Glomerular visceral epithelial cell (primary cell): Measurements from ENCODE around the gene METTL2B.
"Not testable (repeated sequence)": the region's sequence is repeated elsewhere in the genome, so short reads cannot be mapped to it uniquely, and the experiment has no call there.

Experiments used
- DNase-seq: peaks from one replicate; pipeline ENCODE4 v3.0.0-alpha.2; 2016; ENCODE audit errors: extremely low spot score

METTL2B gene

DNA sequence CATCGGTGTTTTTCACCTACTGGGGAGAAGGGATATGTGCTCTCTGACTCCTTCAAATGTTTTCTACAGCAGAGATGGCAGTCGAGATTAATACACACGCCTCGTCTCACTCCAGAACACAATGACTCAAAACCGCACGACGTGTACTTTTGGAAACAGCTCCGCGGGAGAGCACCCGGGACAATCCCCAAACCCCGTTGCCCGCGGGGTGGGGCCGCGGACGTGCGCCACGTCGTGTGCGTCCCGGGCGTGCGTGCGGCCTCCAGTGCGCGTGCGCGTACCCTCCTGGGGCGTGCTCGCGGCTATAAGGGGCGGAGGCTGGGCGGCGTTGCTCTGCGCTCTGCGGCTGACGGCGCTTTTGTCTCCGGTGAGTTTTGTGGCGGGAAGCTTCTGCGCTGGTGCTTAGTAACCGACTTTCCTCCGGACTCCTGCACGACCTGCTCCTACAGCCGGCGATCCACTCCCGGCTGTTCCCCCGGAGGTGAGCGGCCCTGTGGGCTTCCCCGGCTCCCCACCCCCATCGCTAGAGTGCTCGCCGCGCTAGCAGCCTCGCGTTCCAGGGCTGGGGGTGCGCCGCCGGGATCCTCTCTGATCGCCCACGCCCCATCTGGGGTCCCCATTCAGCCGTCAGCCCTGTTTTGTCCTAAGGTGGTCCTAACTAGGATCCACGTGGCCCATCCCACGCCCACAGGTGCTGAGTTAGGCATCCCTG is 20.8 kb upstream of the METTL2B start, which contains the start of gene HILPDA:
Gene HILPDA, plus strand, starts transcription at position 336 of the 712 bp plus-strand sequence. CDS start 1,391 bp downstream, outside the sequence.
- peak; percentile 97 for DNase-seq

DNA sequence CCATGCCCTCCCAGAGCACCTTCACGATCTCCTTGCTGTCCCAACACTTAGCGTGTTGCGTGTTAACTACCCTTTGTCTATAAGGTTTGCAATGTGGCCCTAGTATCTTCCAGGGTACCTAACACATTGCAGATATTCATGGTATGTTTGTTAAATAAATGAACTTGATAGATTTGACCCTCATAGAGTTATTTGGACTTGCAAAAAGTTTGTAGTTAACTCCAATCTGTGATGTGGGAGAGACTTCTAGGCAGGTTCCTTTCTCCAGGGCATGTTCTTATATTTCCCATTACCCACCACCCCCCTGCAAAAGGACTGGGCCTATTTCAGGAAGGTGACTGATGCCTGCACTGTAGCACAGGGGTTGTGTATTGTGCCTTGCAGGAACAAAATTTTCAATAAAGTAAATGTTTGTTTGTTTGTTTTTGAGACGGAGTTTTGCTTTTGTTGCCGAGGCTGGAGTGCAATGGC is 20.3 kb upstream of the METTL2B start:
- no peak for DNase-seq

DNA sequence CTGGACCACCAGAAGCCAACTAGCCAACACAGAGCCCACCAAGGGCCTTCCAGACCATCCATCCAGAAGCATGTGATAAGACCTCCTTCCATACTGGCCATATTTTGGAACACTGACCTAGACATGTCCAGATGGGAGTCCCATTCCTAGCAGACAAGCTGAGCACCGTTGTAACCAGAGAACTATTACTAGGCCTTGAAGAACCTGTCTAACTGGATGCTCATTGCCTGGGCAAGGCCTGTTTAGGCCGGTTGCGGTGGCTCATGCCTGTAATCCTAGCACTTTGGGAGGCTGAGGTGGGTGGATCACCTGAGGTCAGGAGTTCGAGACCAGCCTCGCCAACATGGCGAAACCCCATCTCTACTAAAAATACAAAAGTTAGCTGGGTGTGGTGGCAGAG is 19.2 kb upstream of the METTL2B start:
- DNase-seq = not testable (repeated sequence)

DNA sequence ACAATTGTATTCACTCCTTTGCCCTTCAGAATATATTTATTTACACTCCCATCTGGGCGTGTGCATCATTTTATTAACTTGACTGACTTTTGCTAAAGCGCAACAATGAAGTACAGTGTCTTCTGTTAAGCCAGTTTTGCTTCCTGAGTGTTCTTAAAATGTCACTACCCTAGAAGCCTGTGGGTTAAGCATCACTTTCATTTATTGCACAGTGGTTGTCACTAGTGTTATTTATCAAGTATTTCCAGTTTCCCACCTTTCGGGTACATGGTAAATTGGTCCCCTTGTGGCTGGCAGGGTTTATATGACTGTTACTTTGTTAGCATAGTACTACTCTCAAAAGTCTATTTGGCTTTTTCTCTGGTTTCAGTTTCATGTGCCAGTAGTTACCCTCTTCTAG is 17.6 kb upstream of the METTL2B start:
- no peak for DNase-seq

DNA sequence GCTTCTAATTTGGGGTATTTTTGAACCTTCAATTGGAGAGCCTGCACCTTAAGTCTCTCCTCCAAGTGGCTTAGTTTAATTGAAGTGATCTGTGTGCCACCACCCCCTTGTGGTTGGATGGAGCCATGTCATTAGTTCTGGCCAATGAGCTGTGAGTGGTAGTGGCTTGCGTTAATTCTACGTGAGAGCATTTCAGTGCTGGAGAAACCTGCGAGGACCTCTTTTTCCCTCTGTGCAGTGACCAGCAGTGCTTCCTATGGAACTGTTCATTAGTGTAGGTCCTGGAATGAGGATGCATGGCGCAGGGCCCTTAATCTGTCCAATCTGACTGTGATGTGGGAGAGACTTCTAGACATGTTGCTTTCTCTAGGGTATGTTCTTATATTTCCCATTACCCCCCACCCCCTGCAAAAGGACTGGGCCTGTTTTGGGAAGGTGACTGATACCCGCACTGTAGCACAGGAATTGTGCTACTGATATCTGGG is 17.1 kb upstream of the METTL2B start:
- peak; percentile 45 for DNase-seq

DNA sequence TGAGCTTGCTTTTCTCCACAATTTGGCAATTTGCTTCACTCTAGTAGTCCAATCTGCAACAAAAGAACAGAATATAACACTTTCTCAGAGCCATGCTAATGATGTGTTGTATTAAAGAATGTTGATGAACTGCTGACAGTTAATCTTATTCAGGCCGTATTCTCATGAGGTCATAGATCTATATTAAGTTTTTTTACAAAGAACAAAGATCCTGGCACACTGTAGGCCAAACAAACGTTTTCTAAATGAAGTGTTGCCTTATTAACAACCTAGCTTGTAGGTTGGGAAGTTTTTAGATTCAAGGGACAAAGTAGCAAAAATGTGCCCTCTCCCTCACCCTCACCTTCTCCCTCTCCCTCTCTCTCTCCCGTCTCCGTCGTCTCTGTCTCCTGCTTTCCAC is 14.1 kb upstream of the METTL2B start:
- no peak for DNase-seq

DNA sequence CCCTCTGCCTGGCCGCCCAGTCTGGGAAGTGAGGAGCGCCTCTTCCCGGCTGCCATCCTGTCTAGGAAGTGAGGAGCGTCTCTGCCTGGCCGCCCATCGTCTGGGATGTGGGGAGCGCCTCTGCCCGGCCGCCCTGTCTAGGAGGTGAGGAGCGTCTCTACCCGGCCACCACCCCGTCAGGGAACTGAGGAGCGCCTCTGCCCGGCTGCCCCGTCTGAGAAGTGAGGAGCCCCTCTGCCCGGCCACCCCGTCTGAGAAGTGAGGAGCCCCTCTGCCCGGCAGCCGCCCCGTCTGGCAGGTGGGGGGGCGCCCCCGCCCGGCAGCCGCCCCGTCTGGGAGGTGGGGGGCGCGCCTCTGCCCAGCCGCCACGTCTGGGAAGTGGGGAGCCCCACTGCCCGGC is 13.2 kb upstream of the METTL2B start:
- DNase-seq = not testable (repeated sequence)

DNA sequence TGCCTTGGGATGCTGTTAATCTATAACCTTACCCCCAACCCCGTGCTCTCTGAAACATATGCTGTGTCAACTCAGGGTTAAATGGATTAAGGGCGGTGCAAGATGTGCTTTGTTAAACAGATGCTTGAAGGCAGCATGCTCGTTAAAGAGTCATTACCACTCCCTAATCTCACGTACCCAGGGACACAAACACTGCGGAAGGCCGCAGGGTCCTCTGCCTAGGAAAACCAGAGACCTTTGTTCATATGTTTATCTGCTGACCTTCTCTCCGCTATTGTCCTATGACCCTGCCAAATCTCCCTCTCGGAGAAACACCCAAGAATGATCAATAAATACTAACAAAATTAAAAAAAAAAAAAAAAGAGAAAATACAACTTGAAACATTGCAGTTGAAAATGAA is 12.6 kb upstream of the METTL2B start:
- not testable (repeated sequence) for DNase-seq

DNA sequence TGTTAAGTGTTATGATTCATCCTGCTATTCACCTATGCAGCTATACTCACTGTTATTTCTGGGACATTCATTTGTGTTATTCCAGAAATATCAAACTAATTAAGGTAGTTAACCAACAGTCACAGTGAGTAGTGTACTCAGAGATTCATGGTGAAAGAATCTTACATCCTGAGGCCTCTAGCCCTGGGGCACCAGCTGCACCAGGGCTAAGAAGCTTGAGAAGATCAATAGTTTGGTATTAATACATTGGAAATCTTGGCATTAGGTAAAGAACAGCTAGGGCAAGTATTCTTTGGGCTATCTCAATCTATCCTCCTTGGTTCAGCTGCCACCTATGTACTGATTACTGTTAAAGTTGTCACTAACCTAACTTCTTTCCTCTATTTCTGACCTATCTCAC is 9.7 kb upstream of the METTL2B start:
- not testable (repeated sequence) for DNase-seq

DNA sequence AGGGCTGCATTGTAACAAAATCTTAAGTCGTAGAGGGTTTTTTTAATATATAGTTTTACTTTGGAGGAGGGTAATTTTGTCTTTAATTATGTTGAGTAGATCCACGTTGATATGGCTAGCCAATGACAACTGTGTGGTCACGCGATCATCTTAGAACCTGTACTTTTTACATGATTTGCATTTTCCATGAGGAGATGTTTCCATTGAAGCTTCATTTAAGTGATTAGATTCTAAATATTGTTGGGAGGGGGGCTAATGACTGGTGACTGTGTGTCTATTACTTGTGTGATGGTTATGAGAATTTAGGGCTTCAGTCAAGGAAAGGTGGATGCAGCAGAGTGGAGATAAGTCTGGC is 765 bp downstream of the METTL2B start:
- not testable (repeated sequence) for DNase-seq

DNA sequence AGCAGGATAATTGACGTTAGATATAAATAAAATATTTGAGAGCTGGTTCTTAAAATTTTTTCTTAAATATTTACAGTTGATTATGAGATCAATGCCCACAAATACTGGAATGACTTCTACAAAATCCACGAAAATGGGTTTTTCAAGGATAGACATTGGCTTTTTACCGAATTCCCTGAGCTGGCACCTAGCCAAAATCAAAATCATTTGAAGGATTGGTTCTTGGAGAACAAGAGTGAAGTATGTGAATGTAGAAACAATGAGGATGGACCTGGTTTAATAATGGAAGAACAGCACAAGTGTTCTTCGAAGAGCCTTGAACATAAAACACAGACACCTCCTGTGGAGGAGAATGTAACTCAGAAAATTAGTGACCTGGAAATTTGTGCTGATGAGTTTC is 2.5 kb downstream of the METTL2B start:
- DNase-seq = not testable (repeated sequence)

DNA sequence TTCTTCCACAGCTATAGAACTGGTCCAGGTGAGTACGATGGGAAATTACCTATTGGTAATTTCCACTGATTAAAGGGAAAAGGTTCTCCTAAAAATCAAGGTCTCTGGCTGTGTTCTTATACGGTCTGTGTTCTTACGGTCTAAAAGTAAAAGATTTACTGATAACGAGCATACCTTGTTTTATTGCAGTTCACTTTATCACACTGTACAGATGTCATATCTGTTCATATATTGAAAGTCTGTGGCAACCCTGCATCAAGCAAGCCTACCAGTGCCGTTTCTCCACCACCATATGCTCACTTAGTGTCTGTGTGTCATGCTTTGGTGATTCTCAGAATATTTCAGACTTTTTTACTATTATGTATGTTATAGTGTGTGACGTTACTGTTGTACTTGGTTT is 11.6 kb downstream of the METTL2B start:
- DNase-seq = not testable (repeated sequence)

DNA sequence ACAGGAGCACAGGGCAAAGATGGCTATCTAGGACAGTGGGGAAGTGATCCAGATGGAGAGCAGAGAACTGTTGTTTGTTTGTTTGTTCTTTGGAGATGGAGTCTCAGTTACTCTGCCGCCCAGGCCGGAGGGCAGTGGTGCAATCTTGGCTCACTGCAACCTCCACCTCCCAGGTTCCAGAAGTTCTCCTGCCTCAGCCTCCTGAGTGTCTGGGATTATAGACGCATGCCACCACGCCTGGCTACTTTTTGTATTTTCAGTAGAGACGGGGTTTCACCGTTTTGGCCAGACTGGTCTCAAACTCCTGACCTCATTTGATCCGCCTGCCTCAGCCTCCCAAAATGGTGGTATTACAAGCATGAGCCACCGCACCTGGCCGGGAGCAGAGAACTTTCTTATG is 20.9 kb downstream of the METTL2B start:
- DNase-seq = no peak

DNA sequence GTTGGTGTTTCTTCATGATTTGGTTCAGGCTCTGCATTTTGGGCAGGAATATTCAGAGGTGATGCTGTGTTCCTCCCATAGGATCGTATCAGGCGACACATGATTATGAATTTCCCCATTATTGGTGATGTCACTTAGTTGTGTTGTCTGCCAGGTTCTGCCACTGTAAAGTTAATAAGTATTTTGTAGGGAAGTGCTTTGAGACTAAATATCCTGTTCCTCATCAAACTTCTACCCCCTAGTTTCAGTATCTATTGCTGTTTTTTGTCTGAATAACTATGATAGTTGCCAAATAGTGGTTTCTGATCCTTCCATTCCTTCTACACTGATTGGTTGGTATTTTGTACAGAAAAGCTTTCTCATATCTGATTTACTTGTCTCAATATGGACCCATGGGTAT is 28.9 kb downstream of the METTL2B start:
- DNase-seq = not testable (repeated sequence)

DNA sequence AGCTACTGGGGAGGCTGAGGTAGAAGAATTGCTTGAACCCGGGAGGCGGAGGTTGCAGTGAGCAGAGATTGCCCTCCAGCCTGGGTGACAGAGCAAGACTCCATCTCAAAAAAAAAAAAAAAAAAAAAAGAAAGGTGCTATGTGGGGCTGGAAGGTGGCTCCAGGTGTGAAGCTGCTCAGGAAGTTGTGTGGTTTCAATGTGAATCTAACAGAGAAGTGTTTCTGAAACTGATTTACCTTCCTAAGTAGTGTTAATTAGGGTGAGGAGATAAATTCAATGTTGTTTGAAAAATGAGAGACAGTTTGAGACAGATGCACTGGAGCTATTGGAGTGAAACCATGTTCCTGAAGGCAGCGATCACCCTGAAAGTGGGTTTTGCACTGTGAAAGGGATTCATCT is 30.3 kb downstream of the METTL2B start:
- not testable (repeated sequence) for DNase-seq

DNA sequence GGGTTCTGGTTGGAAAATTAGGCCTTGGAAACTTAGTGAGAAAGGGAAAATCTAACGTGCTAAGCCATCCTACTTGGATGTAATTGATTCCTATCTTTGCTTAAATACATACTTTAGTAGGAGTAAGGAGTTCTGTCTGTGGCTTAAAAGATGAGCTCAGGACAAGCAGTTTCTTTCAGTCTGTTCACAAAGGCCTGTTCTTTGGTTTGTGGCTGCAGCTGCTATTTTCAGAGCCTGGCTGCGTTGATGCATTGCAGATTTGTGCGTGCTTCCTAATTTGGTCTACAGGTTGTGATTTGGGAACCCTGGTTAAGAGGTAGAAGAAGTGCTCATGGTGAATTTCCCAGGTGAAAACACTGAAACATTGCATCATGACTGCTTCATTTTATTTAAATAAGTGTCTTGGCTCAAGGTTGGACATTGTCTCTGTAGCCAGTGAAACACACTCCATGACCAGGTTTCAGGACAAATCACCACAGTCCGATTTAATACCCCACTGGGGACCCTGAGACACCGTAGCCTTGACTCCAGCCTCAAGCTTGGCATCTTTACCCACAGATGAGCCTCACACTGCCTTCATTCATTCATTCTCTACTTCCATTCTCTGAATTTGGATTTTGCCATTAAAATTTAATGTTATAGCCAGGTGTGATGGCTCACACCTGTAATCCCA is 30.9 kb downstream of the METTL2B start:
- not testable (repeated sequence) for DNase-seq

DNA sequence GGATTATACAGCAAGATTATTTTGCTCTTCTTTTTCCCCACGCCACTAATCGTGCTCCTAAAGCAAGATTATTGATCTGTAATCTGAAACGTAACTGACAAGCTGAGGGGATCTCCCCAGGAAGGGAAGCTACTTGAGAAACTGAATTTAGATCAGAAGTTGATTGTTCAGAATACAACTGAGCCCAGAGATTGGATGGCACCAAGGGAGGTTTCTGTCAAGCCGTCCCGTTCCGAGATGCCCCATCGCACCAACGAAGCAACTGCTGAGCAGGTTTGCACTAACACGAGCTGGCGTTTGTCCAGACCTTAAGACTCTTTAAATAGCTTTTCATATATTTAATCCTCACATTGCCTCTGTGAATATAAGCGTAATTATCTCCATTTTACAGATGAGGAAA is 35.1 kb downstream of the METTL2B start:
- DNase-seq = not testable (repeated sequence)

DNA sequence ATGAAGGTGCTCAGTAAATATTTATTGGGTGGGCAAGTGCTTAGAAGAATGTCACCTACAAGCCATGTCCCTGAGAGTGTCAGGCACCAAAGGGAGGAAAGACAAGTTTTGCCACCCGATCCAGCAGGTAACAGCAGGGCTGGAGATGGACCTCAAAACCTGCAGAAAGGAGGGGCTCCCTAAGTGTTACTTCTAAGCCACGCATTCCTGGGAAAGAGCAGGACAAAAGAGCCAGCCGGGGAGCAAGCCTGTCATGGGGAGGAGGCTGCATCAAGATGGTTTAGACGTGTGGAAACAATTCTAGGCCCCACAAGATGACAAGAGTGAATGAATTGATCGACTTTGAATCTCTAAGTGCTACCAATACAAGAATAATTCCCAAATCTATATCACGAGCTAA is 38.7 kb downstream of the METTL2B start:
- DNase-seq = not testable (repeated sequence)

DNA sequence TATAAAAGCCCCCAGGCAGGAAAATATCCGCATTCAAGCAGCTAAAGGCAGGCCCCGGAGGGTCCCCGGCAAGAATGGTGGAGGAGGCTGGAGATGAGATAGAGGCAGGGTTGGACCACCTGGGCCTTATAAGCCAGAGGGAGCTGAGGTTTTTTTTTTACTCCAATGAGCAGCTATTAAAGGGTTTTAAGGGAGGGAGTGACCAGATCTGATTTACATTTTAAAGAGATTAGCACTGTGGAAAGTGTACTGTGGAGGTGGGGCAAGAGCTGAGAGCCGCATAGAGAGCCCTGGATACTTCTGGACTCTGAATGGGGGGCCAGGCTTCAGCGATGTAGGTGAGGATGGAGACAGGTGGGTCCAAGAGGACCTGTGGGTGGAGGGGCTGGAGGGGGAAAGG is 40.5 kb downstream of the METTL2B start:
- not testable (repeated sequence) for DNase-seq

DNA sequence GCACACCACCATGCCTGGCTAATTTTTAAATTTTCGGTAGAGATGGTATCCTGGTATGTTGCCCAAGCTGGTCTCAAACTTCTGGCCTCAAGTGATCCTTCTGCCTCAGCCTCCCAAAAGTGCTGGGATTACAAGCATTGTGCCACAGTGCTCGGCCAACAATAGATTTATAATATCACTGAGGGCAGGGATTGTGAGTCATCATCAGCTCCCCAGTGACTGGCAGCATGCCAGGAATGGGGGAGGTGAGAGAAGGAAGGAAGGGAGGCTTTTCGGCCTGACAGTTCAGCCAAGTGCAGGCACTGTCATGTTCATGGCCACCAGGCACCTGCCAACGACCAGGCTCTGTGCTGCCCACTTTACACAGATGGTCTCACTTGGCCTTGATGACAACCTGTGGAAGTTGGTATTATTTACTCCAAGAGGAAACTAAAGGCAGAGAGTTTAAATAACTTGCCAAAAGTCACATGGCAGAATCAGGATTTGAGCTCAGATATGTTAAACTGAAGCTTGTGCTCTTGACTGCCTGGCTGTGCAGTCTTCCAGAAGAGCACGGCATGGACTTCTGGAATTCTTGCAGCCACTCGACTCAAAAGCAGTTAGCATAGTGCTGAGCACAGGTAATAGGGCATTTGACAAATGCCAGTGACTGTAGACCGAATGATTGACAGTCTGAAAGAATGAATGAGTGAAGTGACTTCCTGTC is 46.8 kb downstream of the METTL2B start:
- DNase-seq = peak; percentile 86

DNA sequence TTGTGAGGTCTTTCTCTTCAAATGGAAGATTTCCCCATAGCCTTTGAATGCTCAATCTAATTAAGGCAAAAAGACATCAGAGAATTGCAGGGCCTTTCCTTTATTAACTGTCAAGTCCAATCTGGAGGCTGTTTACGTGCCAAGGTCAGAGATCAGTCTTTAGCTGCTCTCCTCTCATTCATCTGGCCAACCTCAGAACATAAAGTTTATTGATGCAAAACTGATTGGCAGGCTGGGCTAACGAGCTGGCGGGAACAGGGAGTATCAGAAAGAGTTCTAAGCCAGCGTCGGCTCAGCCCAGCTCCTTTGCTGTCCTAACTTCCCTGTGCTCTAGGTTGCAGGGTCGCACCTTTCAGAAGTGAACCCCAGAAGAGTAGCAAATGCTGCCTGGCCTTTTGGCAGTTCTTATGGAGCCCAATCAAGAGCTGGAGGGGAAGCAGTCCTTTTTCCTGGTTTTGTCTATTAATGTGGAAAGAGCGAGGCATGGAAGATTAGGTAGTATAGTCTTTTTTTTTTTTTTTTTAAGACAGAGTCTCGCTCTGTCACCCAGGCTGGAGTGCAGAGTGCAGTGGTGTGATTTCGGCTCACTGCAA is 47.5 kb downstream of the METTL2B start:
- DNase-seq = not testable (repeated sequence)

DNA sequence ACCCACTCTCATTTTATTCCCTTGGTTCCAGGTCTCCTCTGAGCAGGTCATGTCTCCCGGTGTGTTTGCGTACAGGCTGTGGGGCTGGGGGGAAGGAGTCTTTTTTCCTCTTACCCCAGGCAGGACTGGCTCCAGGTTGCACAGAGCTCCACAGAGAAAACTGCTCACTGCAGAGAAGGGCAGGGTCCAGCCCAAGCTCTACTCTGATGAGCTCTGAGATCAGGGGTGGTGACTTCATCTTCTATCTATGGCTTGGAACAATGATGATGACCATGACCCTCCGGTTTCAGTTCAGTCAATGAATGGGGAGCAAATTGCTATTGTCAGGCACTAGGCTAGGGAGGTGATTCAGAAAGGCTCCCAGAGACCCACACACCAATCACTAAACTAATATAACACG is 49.0 kb downstream of the METTL2B start:
- DNase-seq = not testable (repeated sequence)
